HUES64 (cell line): ENCODE measurements around the gene PRKCQ.

ENCODE experiments used
- H3K27ac ChIP-seq: 2 replicates; pipeline ENCODE4 v1.7.0; 2013; ENCODE audit warnings: low read depth, low read length, inconsistent platforms
- H3K27me3 ChIP-seq: 2 replicates; pipeline ENCODE4 v1.6.1; 2013; ENCODE audit warnings: mild to moderate bottlenecking, low read length; ENCODE audit not compliant: insufficient read depth
- H3K36me3 ChIP-seq: 2 replicates; pipeline ENCODE4 v1.6.1; 2013; ENCODE audit warnings: mild to moderate bottlenecking, low read length; ENCODE audit not compliant: insufficient read depth
- H3K4me1 ChIP-seq: 2 replicates; pipeline ENCODE4 v1.6.1; 2013; ENCODE audit warnings: mild to moderate bottlenecking, low read length, moderate library complexity; ENCODE audit not compliant: insufficient read depth
- H3K4me3 ChIP-seq: 2 replicates; pipeline ENCODE4 v1.5.1; 2013; ENCODE audit warnings: mild to moderate bottlenecking, low read length, moderate library complexity
- H3K9ac ChIP-seq: 2 replicates; pipeline ENCODE4 v1.6.1; 2013; ENCODE audit warnings: mild to moderate bottlenecking, low read depth, low read length
- H3K9me3 ChIP-seq: 2 replicates; pipeline ENCODE4 v1.6.1; 2013; ENCODE audit warnings: low read depth, low read length; ENCODE audit not compliant: insufficient read depth
- WGBS: fragments of 150-250, 120-280 bp; methylation state at CpG from one replicate; pipeline ENCODE4 v1.1.7; 2013; ENCODE audit warnings: missing lambda C conversion rate; 5-methylcytosine and 5-hydroxymethylcytosine counted together

PRKCQ gene

DNA sequence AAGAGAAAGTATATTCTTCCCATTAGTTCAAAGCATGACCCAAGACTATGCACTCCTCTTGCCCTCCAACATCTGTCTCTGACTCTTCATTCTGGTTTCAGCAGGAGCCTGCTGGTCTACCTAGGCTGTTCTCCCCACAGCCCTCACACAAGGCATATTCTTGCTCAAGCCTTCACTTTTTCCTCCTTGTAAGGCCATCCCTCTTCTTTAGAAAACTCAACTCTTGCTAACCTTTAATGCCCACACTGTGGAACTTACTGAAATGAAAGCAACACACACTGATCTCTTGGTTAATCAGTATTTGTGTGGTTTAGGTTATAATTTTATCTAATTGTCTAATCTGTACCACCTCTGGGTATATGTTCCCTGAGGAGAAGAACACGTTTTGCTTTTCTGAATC, 75.8 kb downstream of the PRKCQ start:
- H3K9me3 ChIP-seq: no peaks in the 10 kb centered on the region
- WGBS: no CpG with 5 or more reads among the region's 1 CpG
- H3K36me3 ChIP-seq: peaks cover 13% of the 10 kb centered on the region; the same call in 1 of the 2 replicates

DNA sequence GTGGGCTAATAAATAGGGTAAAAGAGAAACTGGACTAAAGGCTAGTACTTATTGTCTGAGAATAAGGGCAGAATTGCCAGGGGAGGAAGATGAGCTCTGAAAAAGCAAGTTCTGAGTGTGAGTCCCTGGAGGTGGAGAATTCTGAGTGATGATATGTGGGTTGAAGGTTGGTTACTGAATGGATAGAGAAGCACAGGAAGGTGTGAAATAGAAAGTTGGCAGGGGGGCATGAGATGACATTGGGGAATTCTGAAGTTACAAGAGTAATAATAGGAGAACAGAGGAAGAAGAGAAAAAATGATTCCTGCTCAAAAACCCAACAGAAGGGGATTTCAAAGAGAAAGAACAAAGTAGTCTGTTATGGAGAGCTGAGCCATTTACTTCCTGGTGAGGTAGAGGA, 76.9 kb downstream of the PRKCQ start:
- H3K27me3 ChIP-seq: no peaks in the 10 kb centered on the region

More for the DNA sequence above, 75.8 kb downstream of the PRKCQ start:
- no peak overlapping the region for H3K27ac ChIP-seq
- H3K27me3 ChIP-seq: no peaks in the 10 kb centered on the region
- H3K4me3 ChIP-seq: no peak overlapping the region
- no peaks in the 10 kb centered on the region for H3K4me1 ChIP-seq
- no peak overlapping the region for H3K9ac ChIP-seq

DNA sequence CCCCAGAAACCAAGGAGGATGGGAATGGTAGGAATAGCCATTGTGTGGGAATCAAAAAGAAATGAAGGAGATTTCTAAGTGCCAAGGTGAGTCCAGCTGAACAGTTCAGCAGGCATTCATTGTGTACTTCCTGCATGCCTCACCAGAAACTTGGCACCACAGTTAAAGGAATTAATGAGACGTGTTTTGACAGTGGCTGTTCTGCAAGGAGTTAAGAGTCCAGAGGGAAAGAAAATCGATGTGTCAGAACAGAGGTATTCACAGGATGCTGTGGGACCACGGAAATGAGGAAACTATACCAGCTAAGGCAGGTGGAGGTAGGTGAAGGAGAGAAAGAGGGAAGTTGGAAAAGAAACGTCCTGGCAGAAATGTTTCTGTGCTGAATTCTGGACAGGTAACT, 78.1 kb downstream of the PRKCQ start:
- Histone ChIP-seq H3K9me3 (no peaks in the 10 kb centered on the region), H3K27ac (no peak overlapping the region), H3K9ac (no peak overlapping the region), H3K36me3 (peaks cover 25% of the 10 kb centered on the region; the same call in 1 of the 2 replicates), H3K4me1 (no peaks in the 10 kb centered on the region), H3K27me3 (no peaks in the 10 kb centered on the region), H3K4me3 (no peak overlapping the region)
- WGBS: 93% methylated on average over 4 of the region's 4 CpGs

More for the DNA sequence above, 76.9 kb downstream of the PRKCQ start:
- Histone ChIP-seq H3K27ac (no peak overlapping the region), H3K9me3 (no peaks in the 10 kb centered on the region), H3K36me3 (peaks cover 18% of the 10 kb centered on the region; the same call in 1 of the 2 replicates), H3K9ac (no peak overlapping the region), H3K4me1 (no peaks in the 10 kb centered on the region), H3K4me3 (no peak overlapping the region)

DNA sequence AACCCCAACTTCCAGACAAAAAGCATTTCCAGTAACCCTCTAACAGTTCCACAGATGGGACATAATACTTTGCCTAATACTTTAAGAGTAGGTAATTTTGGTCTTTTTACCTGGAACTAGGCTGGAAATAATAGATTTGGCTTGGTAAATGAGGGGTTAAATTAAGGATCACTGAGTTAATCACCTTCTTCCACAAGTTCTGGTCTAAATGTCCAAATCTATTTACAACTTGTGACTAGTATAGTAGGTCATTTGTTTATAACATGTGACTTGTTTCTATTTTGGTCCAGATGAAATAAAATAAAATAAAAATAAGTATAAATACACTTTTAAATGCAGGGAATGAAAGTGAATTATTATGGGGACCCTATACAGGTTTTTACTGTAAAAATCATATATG, 80.1 kb downstream of the PRKCQ start:
- Histone ChIP-seq H3K9ac (no peak overlapping the region), H3K27me3 (no peaks in the 10 kb centered on the region), H3K36me3 (peaks cover 43% of the 10 kb centered on the region), H3K9me3 (no peaks in the 10 kb centered on the region), H3K4me3 (no peak overlapping the region), H3K27ac (no peak overlapping the region), H3K4me1 (no peaks in the 10 kb centered on the region)

DNA sequence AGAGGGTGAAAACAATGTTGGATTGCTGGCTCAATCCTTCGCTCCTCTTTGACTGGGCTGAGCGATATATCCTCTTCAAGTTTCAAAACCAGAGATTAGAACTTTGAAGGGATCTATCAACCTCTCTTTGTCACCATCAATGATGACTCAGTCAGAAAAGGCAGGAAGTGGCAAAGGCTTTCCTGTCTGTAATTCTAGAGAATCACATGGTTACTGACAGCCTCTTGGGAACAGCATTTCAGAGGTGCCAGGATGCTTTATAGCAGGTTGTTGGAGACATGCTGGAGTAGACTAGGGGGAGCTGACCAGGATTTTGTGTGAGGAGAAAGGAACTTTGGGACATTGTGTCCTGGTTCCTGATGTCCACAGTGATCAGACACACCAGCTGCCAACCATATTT, 81.3 kb downstream of the PRKCQ start:
- Histone ChIP-seq H3K27me3 (no peaks in the 10 kb centered on the region), H3K27ac (no peak overlapping the region), H3K4me3 (no peak overlapping the region), H3K9me3 (no peaks in the 10 kb centered on the region), H3K9ac (no peak overlapping the region), H3K36me3 (peaks cover 51% of the 10 kb centered on the region), H3K4me1 (no peaks in the 10 kb centered on the region)
- 98% methylated on average over 2 of the region's 2 CpGs for WGBS

DNA sequence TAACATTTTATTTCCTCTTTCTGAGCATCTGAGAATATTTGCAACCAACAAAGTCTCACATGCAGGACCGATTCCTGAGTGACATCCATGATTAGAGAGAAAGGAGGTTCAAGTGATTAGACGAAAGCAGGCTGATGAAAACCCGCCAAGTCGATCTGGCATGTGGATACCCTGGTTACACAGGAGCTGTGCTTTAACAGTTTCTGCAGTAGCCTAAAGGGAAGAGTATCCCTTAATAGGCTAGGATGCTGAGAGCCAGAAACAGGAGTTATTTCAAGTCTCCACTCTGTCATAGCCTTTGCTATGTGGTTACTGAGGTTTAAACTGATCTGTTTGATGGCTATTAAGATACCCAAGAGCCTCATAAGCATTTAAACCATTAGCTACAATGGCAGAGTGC, 82.5 kb downstream of the PRKCQ start:
- H3K4me3 ChIP-seq: no peak overlapping the region
- WGBS: 93% methylated on average over 4 of the region's 4 CpGs
- no peaks in the 10 kb centered on the region for H3K27me3 ChIP-seq
- no peak overlapping the region for H3K27ac ChIP-seq
- H3K9ac ChIP-seq: no peak overlapping the region
- H3K36me3 ChIP-seq: peaks cover 51% of the 10 kb centered on the region
- no peaks in the 10 kb centered on the region for H3K9me3 ChIP-seq
- H3K4me1 ChIP-seq: no peaks in the 10 kb centered on the region

DNA sequence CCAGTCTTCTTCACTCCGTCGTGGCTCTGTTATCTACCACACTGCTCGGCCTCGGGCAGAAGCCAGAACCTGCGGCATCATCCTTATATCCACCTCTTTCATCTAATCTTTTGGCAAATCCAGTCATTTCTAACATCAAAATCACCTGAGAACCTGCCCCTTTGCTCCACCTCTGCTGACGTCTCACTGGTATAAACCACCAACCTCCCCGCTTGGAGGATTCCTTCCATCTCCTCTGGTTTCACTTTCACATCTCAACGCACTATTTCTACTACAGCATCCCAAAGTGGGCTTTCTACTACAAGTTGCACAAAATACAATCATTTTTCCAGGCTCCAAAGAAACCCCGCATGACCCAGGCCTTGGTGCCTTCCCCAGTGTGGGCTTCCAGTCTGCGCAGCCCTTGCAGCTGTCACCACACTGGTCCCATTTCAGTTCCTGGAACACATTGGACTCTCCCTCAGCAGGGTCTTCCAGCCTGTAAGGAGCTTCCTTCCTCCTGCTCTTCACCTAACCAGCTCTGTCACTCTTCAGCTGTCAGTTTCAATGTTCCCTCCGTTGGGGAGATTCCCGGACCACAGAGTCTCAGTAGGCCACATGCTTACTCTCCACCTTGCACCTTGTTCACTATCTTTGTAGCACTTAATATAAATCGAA, 85.0 kb downstream of the PRKCQ start:
- no peak overlapping the region for H3K9ac ChIP-seq
- no peak overlapping the region for H3K4me3 ChIP-seq
- no peaks in the 10 kb centered on the region for H3K9me3 ChIP-seq
- peaks cover 60% of the 10 kb centered on the region for H3K36me3 ChIP-seq
- no peak overlapping the region for H3K27ac ChIP-seq
- whole genome bisulfite sequencing: 96% methylated on average over 13 of the region's 13 CpGs
- no peaks in the 10 kb centered on the region for H3K27me3 ChIP-seq
- H3K4me1 ChIP-seq: no peaks in the 10 kb centered on the region

DNA sequence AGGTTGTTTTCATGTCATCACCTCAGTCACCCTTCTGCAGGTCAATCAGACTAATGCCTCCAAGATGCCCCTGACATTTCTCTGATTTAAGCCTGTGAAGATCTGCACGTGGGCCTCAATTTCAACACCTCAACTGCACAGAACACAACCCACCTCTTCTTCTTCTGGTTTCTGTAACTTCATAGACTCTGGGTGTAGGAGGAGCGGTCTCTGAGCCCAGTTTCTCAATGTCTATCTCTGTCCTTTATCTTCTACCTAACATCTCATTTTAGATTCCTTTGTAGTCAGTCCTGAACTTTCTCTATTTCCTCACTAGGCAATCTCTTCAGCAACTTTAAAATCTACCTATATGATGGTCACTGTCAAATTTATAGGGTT, 85.6 kb downstream of the PRKCQ start:
- Histone ChIP-seq H3K9me3 (no peaks in the 10 kb centered on the region), H3K36me3 (peaks cover 57% of the 10 kb centered on the region), H3K27ac (no peak overlapping the region), H3K4me1 (no peaks in the 10 kb centered on the region), H3K27me3 (no peaks in the 10 kb centered on the region), H3K9ac (no peak overlapping the region), H3K4me3 (no peak overlapping the region)
- WGBS: 76% methylated on average over 2 of the region's 2 CpGs

DNA sequence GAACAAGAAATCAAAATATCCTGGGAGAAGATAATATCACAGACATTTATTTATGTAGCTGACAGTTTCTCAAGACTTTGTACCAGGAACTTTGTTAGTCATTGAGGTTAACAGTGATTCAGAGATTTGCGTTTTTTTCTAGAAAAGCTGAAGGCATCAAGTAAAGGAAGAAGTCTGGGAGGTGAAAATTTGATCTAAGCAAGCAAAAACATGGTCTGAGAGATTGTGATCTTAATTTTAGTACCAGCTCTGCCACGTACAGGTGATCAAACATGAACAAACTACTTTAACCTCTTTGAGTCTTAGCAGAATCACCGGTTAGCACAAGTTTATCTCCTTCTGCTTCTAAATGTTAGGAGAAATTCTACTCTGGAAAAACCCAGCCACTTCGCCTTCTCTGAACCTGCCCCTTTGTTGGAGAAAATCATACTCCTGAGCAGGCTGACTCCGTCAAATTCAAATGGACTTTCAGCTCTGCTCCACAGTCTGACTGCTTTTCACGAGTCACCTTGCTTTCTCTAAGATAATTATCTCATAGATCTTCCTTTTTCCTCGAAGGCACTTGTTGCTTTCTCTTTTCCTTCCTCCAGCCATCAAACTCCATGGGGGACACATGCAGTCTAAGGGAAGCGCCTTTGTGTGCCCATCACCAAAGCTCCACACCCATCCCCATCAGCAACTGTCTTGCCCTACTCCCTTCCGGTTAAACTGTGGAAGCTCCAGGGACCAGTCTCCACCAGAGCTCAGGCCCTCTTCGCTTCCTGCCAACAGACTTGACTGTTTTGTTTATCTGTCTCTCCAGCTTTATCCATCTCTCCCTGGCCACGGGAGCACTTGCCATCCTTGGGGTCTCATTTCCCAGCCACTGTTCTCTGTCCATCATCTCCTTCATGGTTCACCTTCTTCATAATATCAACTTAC, 86.3 kb downstream of the PRKCQ start:
- H3K4me3 ChIP-seq: no peak overlapping the region
- H3K9ac ChIP-seq: no peak overlapping the region
- peaks cover 61% of the 10 kb centered on the region for H3K36me3 ChIP-seq
- H3K27ac ChIP-seq: no peak overlapping the region
- H3K9me3 ChIP-seq: no peaks in the 10 kb centered on the region
- H3K27me3 ChIP-seq: no peaks in the 10 kb centered on the region
- WGBS: 93% methylated on average over 11 of the region's 11 CpGs
- H3K4me1 ChIP-seq: no peaks in the 10 kb centered on the region

DNA sequence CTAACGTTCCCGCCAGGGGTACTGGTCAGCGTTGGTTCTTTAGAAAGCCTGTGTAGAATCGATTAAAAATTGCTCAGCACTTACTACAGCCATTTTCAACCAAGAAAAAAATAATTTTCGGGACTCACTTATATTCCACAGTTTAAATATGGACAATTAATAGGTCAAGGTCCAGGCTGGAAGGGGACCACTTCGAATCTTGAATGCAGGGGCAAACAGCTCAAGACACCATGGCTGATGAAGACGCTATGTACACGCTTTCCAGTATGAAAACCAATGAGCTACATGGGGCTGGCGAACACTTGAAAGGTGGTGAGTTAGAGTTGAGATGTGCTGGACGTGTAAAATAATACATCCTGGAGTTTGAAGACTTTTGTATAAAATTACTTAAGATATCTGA, 87.2 kb downstream of the PRKCQ start:
- H3K9ac ChIP-seq: no peak overlapping the region
- 93% methylated on average over 10 of the region's 10 CpGs for WGBS
- H3K4me1 ChIP-seq: no peaks in the 10 kb centered on the region
- H3K27me3 ChIP-seq: no peaks in the 10 kb centered on the region
- no peak overlapping the region for H3K4me3 ChIP-seq
- H3K27ac ChIP-seq: no peak overlapping the region
- H3K36me3 ChIP-seq: peaks cover 56% of the 10 kb centered on the region
- no peaks in the 10 kb centered on the region for H3K9me3 ChIP-seq

DNA sequence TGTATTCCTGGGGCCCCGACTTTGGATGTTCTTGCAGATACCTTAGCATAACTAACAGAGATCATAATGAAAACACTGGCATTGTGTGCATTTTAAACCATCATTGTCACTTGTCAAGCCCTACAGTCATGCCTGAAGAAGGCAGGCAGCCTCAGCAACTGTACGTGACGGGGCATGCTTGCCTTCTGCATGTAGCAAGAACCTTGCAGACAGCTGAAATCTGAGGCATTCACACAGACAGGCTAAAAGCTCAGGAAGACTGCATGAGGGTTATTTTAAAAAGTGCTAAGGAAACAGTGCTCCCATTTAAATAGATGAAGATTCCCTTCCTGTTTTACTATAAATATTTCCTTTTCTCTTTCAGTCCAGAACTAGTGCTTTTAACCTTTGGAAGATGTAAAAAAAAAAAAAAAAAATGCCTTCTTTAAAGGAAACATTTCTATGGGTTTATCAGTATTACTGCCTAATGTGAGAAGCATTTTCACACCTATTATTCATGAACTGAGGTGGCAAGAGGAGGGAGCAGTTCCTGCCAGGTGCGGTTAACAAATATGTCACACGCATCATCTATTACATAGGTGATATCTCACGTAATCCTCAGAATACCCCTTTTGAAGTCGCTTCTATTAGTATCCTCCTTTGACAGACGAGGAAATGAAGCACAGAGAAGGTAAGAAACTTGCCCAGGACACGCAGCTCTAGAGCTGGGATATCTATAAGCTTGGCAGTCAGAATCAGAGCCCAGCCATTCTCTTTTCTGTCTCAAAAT, 88.1 kb downstream of the PRKCQ start:
- 94% methylated on average over 9 of the region's 9 CpGs for WGBS
- peaks cover 52% of the 10 kb centered on the region for H3K36me3 ChIP-seq
- no peaks in the 10 kb centered on the region for H3K27me3 ChIP-seq

More for the DNA sequence above, 88.1 kb downstream of the PRKCQ start:
- Histone ChIP-seq H3K9ac (no peak overlapping the region), H3K9me3 (no peaks in the 10 kb centered on the region), H3K4me1 (no peaks in the 10 kb centered on the region), H3K4me3 (no peak overlapping the region), H3K27ac (no peak overlapping the region)
